KMS-11 (cell line): ENCODE measurements around the gene SYT15.
A peak's percentile ranks its signal among the peaks of the same experiment; 100 is the strongest.
"Not testable (repeated sequence)": the region's sequence is repeated elsewhere in the genome, so short reads cannot be mapped to it uniquely, and the experiment has no call there.

Experiments
- H2AFZ ChIP-seq: fragments of 200-600 bp; sonication (generic); 2 replicates; pipeline ENCODE4 v1.6.1; 2016; ENCODE audit warnings: antibody characterized with exemption, mixed run types, low read depth
- H3K27ac ChIP-seq: fragments of 200-600 bp; sonication (generic); 2 replicates; pipeline ENCODE4 v1.6.1; 2016; ENCODE audit warnings: mild to moderate bottlenecking, mixed run types
- H3K27me3 ChIP-seq: fragments of 200-600 bp; sonication (generic); 2 replicates; pipeline ENCODE4 v1.6.1; 2017; ENCODE audit warnings: mild to moderate bottlenecking, low read depth, mixed run types, moderate library complexity; ENCODE audit not compliant: insufficient read depth
- H3K36me3 ChIP-seq: fragments of 200-600 bp; sonication (generic); 2 replicates; pipeline ENCODE4 v1.6.1; 2017; ENCODE audit warnings: mild to moderate bottlenecking, mixed run types; ENCODE audit not compliant: insufficient read depth
- H3K4me1 ChIP-seq: fragments of 200-600 bp; sonication (generic); 2 replicates; pipeline ENCODE4 v1.6.1; 2016; ENCODE audit warnings: mild to moderate bottlenecking, low read depth, mixed run types; ENCODE audit not compliant: poor library complexity, severe bottlenecking
- H3K4me2 ChIP-seq: fragments of 200-600 bp; sonication (generic); 2 replicates; pipeline ENCODE4 v1.7.0; 2016; ENCODE audit warnings: mild to moderate bottlenecking, mixed run types
- H3K4me3 ChIP-seq: fragments of 200-600 bp; sonication (generic); IDR thresholded peaks from 2 replicates; pipeline ENCODE4 v1.6.1; 2017; ENCODE audit warnings: low read depth, low read length, mixed read lengths; ENCODE audit not compliant: insufficient read depth
- H3K79me2 ChIP-seq: fragments of 200-600 bp; sonication (generic); 2 replicates; pipeline ENCODE4 v1.6.1; 2016; ENCODE audit warnings: low read depth, mixed run types; ENCODE audit not compliant: insufficient read depth
- H3K9ac ChIP-seq: fragments of 200-600 bp; sonication (generic); 2 replicates; pipeline ENCODE4 v1.6.1; 2016; ENCODE audit warnings: mild to moderate bottlenecking, mixed run types
- H4K20me1 ChIP-seq: fragments of 200-600 bp; sonication (generic); 2 replicates; pipeline ENCODE4 v1.6.1; 2016; ENCODE audit warnings: mild to moderate bottlenecking, mixed run types; ENCODE audit not compliant: insufficient read depth
- CTCF ChIP-seq: fragments of 200-600 bp; sonication (generic); conservative IDR thresholded peaks from 2 replicates; pipeline ENCODE4 v1.6.1; 2017; ENCODE audit warnings: low read depth, mild to moderate bottlenecking, antibody characterized with exemption, low read length, moderate library complexity, mixed read lengths

SYT15 gene

GRCh38 chr10:46560381-46560780, 18.5 kb upstream of the SYT15 start:
- H3K36me3 ChIP-seq = no peaks in the 10 kb centered on the region
- H3K27ac ChIP-seq = no peak overlapping the region
- H3K27me3 ChIP-seq = no peaks in the 10 kb centered on the region
- no peaks in the 10 kb centered on the region for H4K20me1 ChIP-seq
- no peaks in the 10 kb centered on the region for H3K79me2 ChIP-seq
- no peak overlapping the region for H2AFZ ChIP-seq
- H3K4me3 ChIP-seq = no peak overlapping the region
- H3K4me1 ChIP-seq = no peaks in the 10 kb centered on the region
- H3K4me2 ChIP-seq = no peak overlapping the region
- no peak for TF ChIP-seq CTCF
- no peak overlapping the region for H3K9ac ChIP-seq

- TF ChIP-seq CTCF = no peak
- H3K27ac ChIP-seq = no peak overlapping the region
- H3K4me2 ChIP-seq = no peak overlapping the region
- H3K36me3 ChIP-seq = no peaks in the 10 kb centered on the region
- H2AFZ ChIP-seq = no peak overlapping the region
- H4K20me1 ChIP-seq = no peaks in the 10 kb centered on the region
- H3K4me3 ChIP-seq = no peak overlapping the region
- no peak overlapping the region for H3K9ac ChIP-seq
- no peaks in the 10 kb centered on the region for H3K27me3 ChIP-seq
- no peaks in the 10 kb centered on the region for H3K4me1 ChIP-seq
- H3K79me2 ChIP-seq = no peaks in the 10 kb centered on the region
These were observed 18.0 kb upstream of the SYT15 start for GRCh38 chr10:46560952-46561351.

- peak; percentile 44; the same call in 1 of the 2 replicates for TF ChIP-seq CTCF
- H3K9ac ChIP-seq, H3K4me1 ChIP-seq, H3K27ac ChIP-seq, H2AFZ ChIP-seq, H3K27me3 ChIP-seq, H4K20me1 ChIP-seq, H3K79me2 ChIP-seq, H3K4me2 ChIP-seq, H3K36me3 ChIP-seq, H3K4me3 ChIP-seq: not testable (repeated sequence)
These were observed 13.2 kb upstream of the SYT15 start for GRCh38 chr10:46565591-46566332.

GRCh38 chr10:46567151-46567550, 11.8 kb upstream of the SYT15 start:
- H3K4me1 ChIP-seq, H3K9ac ChIP-seq, H3K4me3 ChIP-seq, H3K4me2 ChIP-seq, H3K27me3 ChIP-seq, H2AFZ ChIP-seq, H3K36me3 ChIP-seq, H3K27ac ChIP-seq, H4K20me1 ChIP-seq, H3K79me2 ChIP-seq: not testable (repeated sequence)

- not testable (repeated sequence) for H3K4me3 ChIP-seq, H4K20me1 ChIP-seq, H3K4me2 ChIP-seq, H3K9ac ChIP-seq, H3K79me2 ChIP-seq, H3K4me1 ChIP-seq, H2AFZ ChIP-seq, H3K27ac ChIP-seq, H3K36me3 ChIP-seq, H3K27me3 ChIP-seq
These were observed 8.3 kb upstream of the SYT15 start for GRCh38 chr10:46570655-46571054.

- not testable (repeated sequence) for H4K20me1 ChIP-seq, H3K27me3 ChIP-seq, H3K27ac ChIP-seq, H3K9ac ChIP-seq, H2AFZ ChIP-seq, H3K4me2 ChIP-seq, H3K79me2 ChIP-seq, H3K4me3 ChIP-seq, H3K4me1 ChIP-seq, H3K36me3 ChIP-seq
These were observed 6.2 kb upstream of the SYT15 start for GRCh38 chr10:46572765-46573164.

- H3K4me3 ChIP-seq, H3K9ac ChIP-seq, H2AFZ ChIP-seq, H3K4me2 ChIP-seq, H4K20me1 ChIP-seq, H3K4me1 ChIP-seq, H3K36me3 ChIP-seq, H3K27ac ChIP-seq, H3K79me2 ChIP-seq, H3K27me3 ChIP-seq: not testable (repeated sequence)
These were observed 5.6 kb upstream of the SYT15 start for GRCh38 chr10:46573314-46573713.

- H4K20me1 ChIP-seq = not testable (repeated sequence)
These were observed 5.0 kb upstream of the SYT15 start for GRCh38 chr10:46573884-46574283.

More at GRCh38 chr10:46573884-46574283, 5.0 kb upstream of the SYT15 start:
- H3K79me2 ChIP-seq, H3K27me3 ChIP-seq, H3K36me3 ChIP-seq, H2AFZ ChIP-seq, H3K4me2 ChIP-seq, H3K27ac ChIP-seq, H3K4me1 ChIP-seq, H3K9ac ChIP-seq, H3K4me3 ChIP-seq: not testable (repeated sequence)
